Urinary bladder (tissue), 4 donors: ENCODE results near the gene ZNF831. TPM values are rescaled to one million over a fixed set of nuclear protein-coding genes. Genes with fewer than 3 reads are reported as not detected.

Source experiments
- DNase-seq: peaks from one replicate; pipeline ENCODE4 v3.0.0-alpha.2; 2015; ENCODE audit errors: extremely low spot score
- H3K27ac ChIP-seq: one replicate; pipeline ENCODE4 v1.5.1; 2013; ENCODE audit warnings: low read depth, mild to moderate bottlenecking, moderate library complexity
- H3K36me3 ChIP-seq: one replicate; pipeline ENCODE4 v1.6.1; 2013; ENCODE audit warnings: mild to moderate bottlenecking, moderate library complexity; ENCODE audit not compliant: insufficient read depth
- H3K4me1 ChIP-seq: one replicate; pipeline ENCODE4 v1.6.1; 2013; ENCODE audit warnings: mild to moderate bottlenecking, moderate library complexity; ENCODE audit not compliant: insufficient read depth
- H3K4me3 ChIP-seq: one replicate; pipeline ENCODE4 v1.5.1; 2013; ENCODE audit warnings: low read depth, low read length
- WGBS: extraction: QIAGEN DNeasy Blood & Tissue Kit; methylation state at CpG from one replicate; pipeline ENCODE4 v1.1.7; 2013; 5-methylcytosine and 5-hydroxymethylcytosine counted together
- polyA plus RNA-seq: library from polyadenylated mRNA; stranded (reverse); fragments of 200-250 nt; gene quantifications from one replicate; pipeline ENCODE4 v1.2.3, GENCODE V29; 2013
- total RNA-seq: library from RNA; depleted of rRNA; stranded (reverse); fragments of >200 nt; gene quantifications from one replicate; pipeline ENCODE4 v1.2.3, GENCODE V29; 2014
- donor health status: healthy with polysubstance abuse.
- donor health status: healthy.

Gene ZNF831
- total and polyA plus RNA-seq, 2 donors: 0.18 to 0.69 TPM

GRCh38 chr20:59131551-59132285 lies 31.9 kb upstream of the ZNF831 start:
- DNase-seq: no peak
- Histone ChIP-seq H3K27ac (no peak overlapping the region), H3K4me3 (no peak overlapping the region), H3K36me3 (no peaks in the 10 kb centered on the region), H3K4me1 (no peaks in the 10 kb centered on the region)
- WGBS: 79% methylated on average over 6 of the region's 6 CpGs

- 76% methylated on average over 5 of the region's 5 CpGs for WGBS
- no peak overlapping the region for H3K4me3 ChIP-seq
- DNase-seq: no peak
- no peaks in the 10 kb centered on the region for H3K36me3 ChIP-seq
- no peak overlapping the region for H3K27ac ChIP-seq
- no peaks in the 10 kb centered on the region for H3K4me1 ChIP-seq
These were observed 29.4 kb upstream of the ZNF831 start for GRCh38 chr20:59134182-59134581.

- Histone ChIP-seq H3K36me3 (no peaks in the 10 kb centered on the region), H3K4me3 (no peak overlapping the region), H3K27ac (no peak overlapping the region), H3K4me1 (no peaks in the 10 kb centered on the region)
- WGBS: 73% methylated on average over 3 of the region's 3 CpGs
- no peak for DNase-seq
These were observed 28.5 kb upstream of the ZNF831 start for GRCh38 chr20:59135093-59135492.

- no peaks in the 10 kb centered on the region for H3K4me1 ChIP-seq
- no peak for DNase-seq
- H3K36me3 ChIP-seq: no peaks in the 10 kb centered on the region
- no peak overlapping the region for H3K27ac ChIP-seq
- no peak overlapping the region for H3K4me3 ChIP-seq
- 73% methylated on average over 3 of the region's 3 CpGs for WGBS
These were observed 27.6 kb upstream of the ZNF831 start for GRCh38 chr20:59136027-59136426.

- WGBS: 69% methylated on average over 1 of the region's 1 CpG
- DNase-seq: no peak
These were observed 26.1 kb upstream of the ZNF831 start for GRCh38 chr20:59137532-59137931.

GRCh38 chr20:59138114-59138748 lies 25.4 kb upstream of the ZNF831 start:
- 86% methylated on average over 6 of the region's 6 CpGs for WGBS
- DNase-seq: no peak
- H3K36me3 ChIP-seq: no peaks in the 10 kb centered on the region
- no peak overlapping the region for H3K4me3 ChIP-seq
- H3K4me1 ChIP-seq: no peaks in the 10 kb centered on the region
- H3K27ac ChIP-seq: no peak overlapping the region

More at GRCh38 chr20:59137532-59137931, 26.1 kb upstream of the ZNF831 start:
- Histone ChIP-seq H3K27ac (no peak overlapping the region), H3K36me3 (no peaks in the 10 kb centered on the region), H3K4me1 (no peaks in the 10 kb centered on the region), H3K4me3 (no peak overlapping the region)

- no peak overlapping the region for H3K4me3 ChIP-seq
- H3K27ac ChIP-seq: no peak overlapping the region
- DNase-seq: no peak
- 33% methylated on average over 1 of the region's 1 CpG for WGBS
- no peaks in the 10 kb centered on the region for H3K36me3 ChIP-seq
- H3K4me1 ChIP-seq: no peaks in the 10 kb centered on the region
These were observed 23.6 kb upstream of the ZNF831 start for GRCh38 chr20:59139998-59140397.

GRCh38 chr20:59141818-59142581 lies 21.6 kb upstream of the ZNF831 start:
- H3K27ac ChIP-seq: no peak overlapping the region
- WGBS: 80% methylated on average over 13 of the region's 13 CpGs
- DNase-seq: no peak
- no peaks in the 10 kb centered on the region for H3K4me1 ChIP-seq
- H3K36me3 ChIP-seq: no peaks in the 10 kb centered on the region
- H3K4me3 ChIP-seq: no peak overlapping the region

- Histone ChIP-seq H3K27ac (no peak overlapping the region), H3K36me3 (no peaks in the 10 kb centered on the region), H3K4me1 (no peaks in the 10 kb centered on the region), H3K4me3 (no peak overlapping the region)
- DNase-seq: no peak
- WGBS: 74% methylated on average over 5 of the region's 5 CpGs
These were observed 20.3 kb upstream of the ZNF831 start for GRCh38 chr20:59143326-59143725.

GRCh38 chr20:59144179-59144830 lies 19.3 kb upstream of the ZNF831 start:
- Histone ChIP-seq H3K36me3 (no peaks in the 10 kb centered on the region), H3K4me1 (no peaks in the 10 kb centered on the region), H3K4me3 (no peak overlapping the region), H3K27ac (no peak overlapping the region)
- WGBS: 89% methylated on average over 9 of the region's 9 CpGs
- no peak for DNase-seq

GRCh38 chr20:59144831-59145196 lies 18.8 kb upstream of the ZNF831 start:
- no peak overlapping the region for H3K27ac ChIP-seq
- no peak overlapping the region for H3K4me3 ChIP-seq
- no peaks in the 10 kb centered on the region for H3K36me3 ChIP-seq
- WGBS: 98% methylated on average over 4 of the region's 4 CpGs
- H3K4me1 ChIP-seq: no peaks in the 10 kb centered on the region
- no peak for DNase-seq

- Histone ChIP-seq H3K27ac (no peak overlapping the region), H3K4me3 (no peak overlapping the region), H3K4me1 (no peaks in the 10 kb centered on the region), H3K36me3 (no peaks in the 10 kb centered on the region)
- WGBS: 93% methylated on average over 5 of the region's 5 CpGs
- no peak for DNase-seq
These were observed 18.2 kb upstream of the ZNF831 start for GRCh38 chr20:59145247-59145923.
